Measurements from ENCODE around the gene CBLL1. TPM values are rescaled to one million over a fixed set of nuclear protein-coding genes. Genes with fewer than 3 reads are reported as not detected.

Gene CBLL1
- polyA plus RNA-seq, 3 donors = 15.7 to 26.9 (median 20.6) TPM

- Histone ChIP-seq H3K27ac (ENCODE audit: low read depth in 1 of 2, low read length in 2 of 2) (no peak overlapping the region), H3K4me3 (replicated peaks in 1 of 3; ENCODE audit: low read depth in 2 of 3, low read length in 3 of 3) (no peak overlapping the region), H3K27me3 (ENCODE audit: control insufficient read depth in 2 of 2, insufficient read depth in 2 of 2, low read length in 2 of 2) (no peaks in the 10 kb centered on the region), H3K4me2 (replicated peaks; ENCODE audit: extremely low read depth, low read length, poor library complexity, severe bottlenecking) (no peak overlapping the region), H3K9me3 (replicated peaks in 1 of 2; ENCODE audit: control insufficient read depth in 1 of 2, insufficient read depth in 1 of 2, low read length in 2 of 2) (no peaks in the 10 kb centered on the region), H4K20me1 (ENCODE audit: insufficient read depth, low read length) (no peaks in the 10 kb centered on the region), H3K4me1 (ENCODE audit: control insufficient read depth in 1 of 2, insufficient read depth in 2 of 2, low read length in 2 of 2) (no peaks in the 10 kb centered on the region), H3K9ac (ENCODE audit: insufficient read depth, low read length, poor library complexity, severe bottlenecking) (no peak overlapping the region), H3K79me2 (ENCODE audit: insufficient read depth, low read length) (no peaks in the 10 kb centered on the region), H2AFZ (ENCODE audit: insufficient read depth, low read depth, low read length, poor library complexity, severe bottlenecking) (no peak overlapping the region), H3K36me3 (replicated peaks in 1 of 2; ENCODE audit: control insufficient read depth in 1 of 2, insufficient read depth in 2 of 2, low read length in 2 of 2) (no peaks in the 10 kb centered on the region)
- WGBS (ENCODE audit: insufficient coverage) = no CpG with 5 or more reads among the region's 3 CpGs
- Mint-ChIP-seq H3K27ac (no peak overlapping the region), H3K9me3 (peaks cover 0 to 3% (median 0%) of the 10 kb centered on the region in 7 donors), H3K36me3 (no peaks in the 10 kb centered on the region), H3K4me1 (no peaks in the 10 kb centered on the region), H3K4me3 (no peak overlapping the region), H3K27me3 (ENCODE audit: low read depth in 3 of 3) (peaks cover 0 to 3% (median 2%) of the 10 kb centered on the region in 3 donors)
- TF ChIP-seq CTCF (IDR thresholded peaks at IDR 0.05) = no peak
- DNase-seq = no peak
- intact Hi-C loops (cut with micrococcal nuclease) = no loop called here
Observed at GRCh38 chr7:107810626-107811025, 66.7 kb downstream of the CBLL1 start.

Other genes with a start within 250 kb of the CBLL1 start
- gene COG5, start 180.2 kb upstream of the CBLL1 start, polyA plus RNA-seq = 10 to 100 TPM; 12.7 to 29.0 (median 28.1) TPM
- 1 to 10 TPM; 1.6 to 2.3 (median 1.7) TPM for gene DUS4L, start 180.2 kb upstream of the CBLL1 start, polyA plus RNA-seq
- gene BCAP29, start 163.9 kb upstream of the CBLL1 start, polyA plus RNA-seq = 10 to 100 TPM; 35.2 to 76.0 (median 58.8) TPM
- gene SLC26A4, start 83.3 kb upstream of the CBLL1 start, polyA plus RNA-seq = under 1 TPM in 2 of 3 donors, not detected in 1; 0.10 to 0.12 TPM
- gene SLC26A3, start 59.1 kb downstream of the CBLL1 start, polyA plus RNA-seq = not detected
- 10 to 100 TPM; 54.5 to 73.6 (median 70.1) TPM for gene DLD, start 147.0 kb downstream of the CBLL1 start, polyA plus RNA-seq